Colonic mucosa (tissue), 4 donors: ENCODE measurements around the gene PTPRN2. TPM values are rescaled to one million over a fixed set of nuclear protein-coding genes. Genes with fewer than 3 reads are reported as not detected.
"Not testable (repeated sequence)": the region's sequence is repeated elsewhere in the genome, so short reads cannot be mapped to it uniquely, and the experiment has no call there.

Experiments
- DNase-seq: peaks from one replicate; pipeline ENCODE4 v3.0.0-alpha.2; 2020
- H3K27ac ChIP-seq: fragments of 200-600 bp; one replicate; pipeline ENCODE4 v1.8.0; 2021
- H3K27me3 ChIP-seq: fragments of 200-600 bp; one replicate; pipeline ENCODE4 v1.8.0; 2021
- H3K36me3 ChIP-seq: fragments of 200-600 bp; one replicate; pipeline ENCODE4 v1.8.0; 2021
- H3K4me1 ChIP-seq: fragments of 200-600 bp; one replicate; pipeline ENCODE4 v1.8.0; 2021; ENCODE audit warnings: mild to moderate bottlenecking
- H3K4me3 ChIP-seq: fragments of 200-600 bp; one replicate; pipeline ENCODE4 v1.8.0; 2021
- H3K9ac ChIP-seq, 2 donors: one replicate each; pipeline ENCODE4 v1.7.0; 2013; ENCODE audit warnings: control low read depth in 2 of 2, low read depth in 2 of 2, low read length in 2 of 2
- H3K9me3 ChIP-seq: fragments of 200-600 bp; one replicate; pipeline ENCODE4 v1.8.0; 2021
- CTCF ChIP-seq: fragments of 200-600 bp; IDR thresholded peaks from one replicate; pipeline ENCODE4 v1.8.0; 2022; ENCODE audit warnings: antibody characterized with exemption, mild to moderate bottlenecking
- intact Hi-C: fragments of 100-400 bp; cut with DNase I; formaldehyde crosslinking; loops from one replicate; pipeline ENCODE4 v1.14.1; 2022
- total RNA-seq, 2 donors: library from RNA; stranded (reverse); fragmentation: NEBNext Ultra II Directional in 1 of 2; extraction: Animal tissue kit (Norgen Biotek cat#: 25700) in 1 of 2; gene quantifications; one replicate each; pipeline ENCODE4 v1.2.1, GENCODE V29; 2021
- donor health status: healthy.
- donor health status: DM: no; HTN: no; CAD: no.
- donor health status: DM: no; HTN: no; CAD: no.

PTPRN2 gene
- total RNA-seq, 2 donors from 2014 or later = 14.7 to 21.6 TPM

GRCh38 chr7:158353606-158354570, 233.7 kb downstream of the PTPRN2 start:
- Histone ChIP-seq H3K4me3 (no peak overlapping the region), H3K9ac (no peak overlapping the region), H3K4me1 (no peaks in the 10 kb centered on the region), H3K36me3 (no peaks in the 10 kb centered on the region), H3K27me3 (no peaks in the 10 kb centered on the region), H3K27ac (no peak overlapping the region), H3K9me3 (no peaks in the 10 kb centered on the region)
- TF ChIP-seq CTCF = peak; percentile 41
- DNase-seq = peak; percentile 30
- intact Hi-C loops = no loop called here

GRCh38 chr7:158351899-158352729, 235.5 kb downstream of the PTPRN2 start:
- H3K4me3 ChIP-seq, DNase-seq, H3K27me3 ChIP-seq, intact Hi-C loops, H3K4me1 ChIP-seq, H3K27ac ChIP-seq, H3K9ac ChIP-seq, H3K36me3 ChIP-seq, H3K9me3 ChIP-seq: not testable (repeated sequence)

- no peaks in the 10 kb centered on the region for H3K9me3 ChIP-seq
- H3K27ac ChIP-seq = no peak overlapping the region
- no peak overlapping the region for H3K4me3 ChIP-seq
- no peak for TF ChIP-seq CTCF
- no peak for DNase-seq
- H3K27me3 ChIP-seq = no peaks in the 10 kb centered on the region
- H3K9ac ChIP-seq = no peak overlapping the region
- intact Hi-C loops = no loop called here
- no peaks in the 10 kb centered on the region for H3K36me3 ChIP-seq
- H3K4me1 ChIP-seq = no peaks in the 10 kb centered on the region
Measured at GRCh38 chr7:158351481-158351880, 236.1 kb downstream of the PTPRN2 start.

GRCh38 chr7:158351051-158351450, 236.6 kb downstream of the PTPRN2 start:
- no peaks in the 10 kb centered on the region for H3K9me3 ChIP-seq
- H3K4me3 ChIP-seq = no peak overlapping the region
- no peaks in the 10 kb centered on the region for H3K27me3 ChIP-seq
- H3K4me1 ChIP-seq = no peaks in the 10 kb centered on the region
- no peaks in the 10 kb centered on the region for H3K36me3 ChIP-seq
- TF ChIP-seq CTCF = no peak
- intact Hi-C loops = no loop called here
- H3K9ac ChIP-seq = no peak overlapping the region
- no peak overlapping the region for H3K27ac ChIP-seq
- no peak for DNase-seq

GRCh38 chr7:158350166-158350900, 237.3 kb downstream of the PTPRN2 start:
- no peaks in the 10 kb centered on the region for H3K36me3 ChIP-seq
- H3K9me3 ChIP-seq = no peaks in the 10 kb centered on the region
- H3K27me3 ChIP-seq = no peaks in the 10 kb centered on the region
- DNase-seq = no peak
- no peak overlapping the region for H3K27ac ChIP-seq
- intact Hi-C loops = no loop called here
- no peak for TF ChIP-seq CTCF
- no peak overlapping the region for H3K4me3 ChIP-seq
- no peak overlapping the region for H3K9ac ChIP-seq
- H3K4me1 ChIP-seq = no peaks in the 10 kb centered on the region
